Stimulated activated CD4-positive, alpha-beta T cell treated with anti-CD3 and anti-CD28 coated beads, Interleukin-1b, Interleukin-23, amount 100 ng/mL, for 48 hours (primary cell): ENCODE measurements around the gene GGA1.
"Not testable (repeated sequence)": the region's sequence is repeated elsewhere in the genome, so short reads cannot be mapped to it uniquely, and the experiment has no call there.

ENCODE experiments used
- DNase-seq: peaks from one replicate; pipeline ENCODE4 v3.0.0-alpha.2; 2020

GGA1 gene

GRCh38 chr22:37610153-37610475 lies 1.5 kb downstream of the GGA1 start:
- not testable (repeated sequence) for DNase-seq

GRCh38 chr22:37610480-37611129 lies 2.0 kb downstream of the GGA1 start:
- no peak for DNase-seq

- DNase-seq: no peak
Measured at GRCh38 chr22:37611207-37611606, 2.6 kb downstream of the GGA1 start.

- no peak for DNase-seq
Measured at GRCh38 chr22:37616201-37617083, 7.8 kb downstream of the GGA1 start.

- DNase-seq: no peak
Measured at GRCh38 chr22:37617431-37617830, 8.8 kb downstream of the GGA1 start.

GRCh38 chr22:37618072-37618656 lies 9.5 kb downstream of the GGA1 start:
- no peak for DNase-seq

GRCh38 chr22:37618674-37619073 lies 10.0 kb downstream of the GGA1 start:
- no peak for DNase-seq

- DNase-seq: no peak
Measured at GRCh38 chr22:37619991-37620390, 11.4 kb downstream of the GGA1 start.

GRCh38 chr22:37621352-37621860 lies 12.8 kb downstream of the GGA1 start:
- DNase-seq: no peak

- peak; percentile 76 for DNase-seq
Measured at GRCh38 chr22:37623075-37624016, 14.7 kb downstream of the GGA1 start.

- no peak for DNase-seq
Measured at GRCh38 chr22:37624017-37624365, 15.4 kb downstream of the GGA1 start.

GRCh38 chr22:37624876-37625275 lies 16.2 kb downstream of the GGA1 start:
- DNase-seq: no peak

- no peak for DNase-seq
Measured at GRCh38 chr22:37625737-37626136, 17.1 kb downstream of the GGA1 start.

- DNase-seq: no peak
Measured at GRCh38 chr22:37626144-37626543, 17.5 kb downstream of the GGA1 start.

- DNase-seq: no peak
Measured at GRCh38 chr22:37626556-37627075, 18.0 kb downstream of the GGA1 start.

- no peak for DNase-seq
Measured at GRCh38 chr22:37627121-37627520, 18.5 kb downstream of the GGA1 start.

- no peak for DNase-seq
Measured at GRCh38 chr22:37627545-37627944, 18.9 kb downstream of the GGA1 start.

GRCh38 chr22:37628830-37629229 lies 20.2 kb downstream of the GGA1 start:
- DNase-seq: no peak

GRCh38 chr22:37629928-37630327 lies 21.3 kb downstream of the GGA1 start:
- no peak for DNase-seq

GRCh38 chr22:37630839-37631435 lies 22.3 kb downstream of the GGA1 start:
- DNase-seq: no peak

GRCh38 chr22:37631448-37632173 lies 23.0 kb downstream of the GGA1 start:
- no peak for DNase-seq
